Caki2 (cell line): ENCODE measurements around the gene SRD5A1. TPM values are rescaled to one million over a fixed set of nuclear protein-coding genes. Genes with fewer than 3 reads are reported as not detected.

ENCODE experiments used
- DNase-seq: peaks from one replicate; pipeline ENCODE4 v3.0.0-alpha.2; 2015; ENCODE audit warnings: low read depth
- in situ Hi-C: cut with HindIII; loops from 2 replicates; pipeline ENCODE4 v1.10.0; 2016; ENCODE audit warnings: low sequenced_read_pairs, low pct_unique_long_range_greater_than_20kb, mixed read lengths
- total RNA-seq: library from RNA; depleted of rRNA; stranded (reverse); fragments of >200 nt; shearing (Covaris generic); gene quantifications from 2 replicates; pipeline ENCODE4 v1.2.3, GENCODE V29; 2014; ENCODE audit warnings: low replicate concordance

Gene SRD5A1
- total RNA-seq, 1 experiment from 2014 or later, result 54.2 TPM

- in situ Hi-C loops, result no loop called here
- DNase-seq, result no peak
Observed at GRCh38 chr5:6701491-6701890, 68.3 kb downstream of the SRD5A1 start.

GRCh38 chr5:6702633-6703032, 69.4 kb downstream of the SRD5A1 start:
- DNase-seq, result no peak
- in situ Hi-C loops, result no loop called here

GRCh38 chr5:6703806-6704205, 70.6 kb downstream of the SRD5A1 start:
- in situ Hi-C loops, result no loop called here
- DNase-seq, result no peak

- in situ Hi-C loops, result no loop called here
- no peak for DNase-seq
Observed at GRCh38 chr5:6704361-6704851, 71.2 kb downstream of the SRD5A1 start.

- DNase-seq, result no peak
- in situ Hi-C loops, result no loop called here
Observed at GRCh38 chr5:6705088-6705487, 71.8 kb downstream of the SRD5A1 start.

GRCh38 chr5:6705959-6706358, 72.7 kb downstream of the SRD5A1 start:
- in situ Hi-C loops, result no loop called here
- no peak for DNase-seq

- in situ Hi-C loops, result no loop called here
- no peak for DNase-seq
Observed at GRCh38 chr5:6707852-6708251, 74.6 kb downstream of the SRD5A1 start.

- in situ Hi-C loops, result no loop called here
- DNase-seq, result peak; percentile 45
Observed at GRCh38 chr5:6708814-6709213, 75.6 kb downstream of the SRD5A1 start.

GRCh38 chr5:6710070-6710469, 76.8 kb downstream of the SRD5A1 start:
- DNase-seq, result peak; percentile 60
- in situ Hi-C loops, result no loop called here

GRCh38 chr5:6710551-6711318, 77.5 kb downstream of the SRD5A1 start:
- in situ Hi-C loops, result no loop called here
- DNase-seq, result no peak

- in situ Hi-C loops, result no loop called here
- no peak for DNase-seq
Observed at GRCh38 chr5:6711409-6712141, 78.3 kb downstream of the SRD5A1 start.

GRCh38 chr5:6712142-6712576, 78.9 kb downstream of the SRD5A1 start:
- in situ Hi-C loops, result no loop called here
- peak; percentile 65 for DNase-seq

GRCh38 chr5:6712577-6713273, 79.5 kb downstream of the SRD5A1 start:
- in situ Hi-C loops, result no loop called here
- peak; percentile 97 for DNase-seq

GRCh38 chr5:6713274-6714225, 80.3 kb downstream of the SRD5A1 start, which contains the start of gene TENT4A:
TSS of gene TENT4A (plus strand) at chr5:6713432. CDS start at chr5:6713984, 552 bp downstream.
- DNase-seq, result no peak
- in situ Hi-C loops, result no loop called here

GRCh38 chr5:6714226-6715041, 81.2 kb downstream of the SRD5A1 start:
- in situ Hi-C loops, result no loop called here
- DNase-seq, result no peak

- in situ Hi-C loops, result no loop called here
- DNase-seq, result no peak
Observed at GRCh38 chr5:6715271-6715670, 82.0 kb downstream of the SRD5A1 start.
